GM18858 (cell line): ENCODE results near the gene SNAP47.

Experiments
- ATAC-seq: cut with Tn5 transposase; IDR thresholded peaks from one replicate; pipeline ENCODE4 v1.9.1; 2021; ENCODE audit not compliant: unreplicated experiment

SNAP47 gene

DNA sequence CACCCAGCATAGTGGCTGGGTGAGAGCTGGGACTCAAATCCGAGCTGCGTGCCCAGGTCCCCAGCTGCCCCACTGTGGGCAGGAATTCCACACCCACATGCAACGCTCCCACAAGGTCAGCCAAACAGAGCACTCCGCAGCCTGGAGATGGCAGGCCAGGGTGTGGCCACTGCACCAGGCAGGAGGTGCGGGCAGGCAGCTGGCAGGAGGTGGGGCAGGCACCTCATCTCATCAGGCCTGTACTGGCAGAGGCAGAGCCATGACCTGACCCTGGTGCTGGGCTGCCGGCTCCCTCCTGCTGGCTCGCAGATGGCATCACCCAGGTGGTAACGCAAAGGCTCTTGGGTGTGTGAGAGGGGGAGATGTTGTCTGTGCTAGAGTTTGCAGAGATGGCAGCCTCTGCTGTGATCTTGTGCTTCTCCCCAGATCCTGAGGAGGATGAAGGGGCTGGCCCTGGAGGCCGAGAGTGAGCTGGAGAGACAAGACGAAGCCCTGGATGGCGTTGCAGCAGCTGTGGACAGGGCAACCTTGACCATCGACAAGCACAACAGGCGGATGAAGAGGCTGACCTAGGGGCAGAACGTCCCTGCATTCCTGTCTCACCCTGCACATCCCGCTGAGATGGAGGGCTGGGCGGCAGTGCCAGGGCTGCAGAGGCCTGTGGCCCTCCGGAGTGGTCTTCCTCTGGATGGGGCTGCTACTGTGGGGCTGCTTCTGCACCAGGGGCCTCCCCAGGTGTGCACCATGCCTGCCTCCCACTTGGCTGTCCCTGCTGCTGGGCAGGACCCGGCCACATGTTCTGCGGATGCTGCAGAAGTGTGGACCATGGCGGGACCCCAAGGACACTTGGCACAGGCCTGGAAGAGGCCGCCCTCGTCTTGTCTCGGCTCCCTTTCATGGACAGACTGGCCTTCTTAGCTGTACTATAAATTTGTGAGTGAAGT lies 45.1 kb downstream of the SNAP47 start:
- no peak for ATAC-seq

DNA sequence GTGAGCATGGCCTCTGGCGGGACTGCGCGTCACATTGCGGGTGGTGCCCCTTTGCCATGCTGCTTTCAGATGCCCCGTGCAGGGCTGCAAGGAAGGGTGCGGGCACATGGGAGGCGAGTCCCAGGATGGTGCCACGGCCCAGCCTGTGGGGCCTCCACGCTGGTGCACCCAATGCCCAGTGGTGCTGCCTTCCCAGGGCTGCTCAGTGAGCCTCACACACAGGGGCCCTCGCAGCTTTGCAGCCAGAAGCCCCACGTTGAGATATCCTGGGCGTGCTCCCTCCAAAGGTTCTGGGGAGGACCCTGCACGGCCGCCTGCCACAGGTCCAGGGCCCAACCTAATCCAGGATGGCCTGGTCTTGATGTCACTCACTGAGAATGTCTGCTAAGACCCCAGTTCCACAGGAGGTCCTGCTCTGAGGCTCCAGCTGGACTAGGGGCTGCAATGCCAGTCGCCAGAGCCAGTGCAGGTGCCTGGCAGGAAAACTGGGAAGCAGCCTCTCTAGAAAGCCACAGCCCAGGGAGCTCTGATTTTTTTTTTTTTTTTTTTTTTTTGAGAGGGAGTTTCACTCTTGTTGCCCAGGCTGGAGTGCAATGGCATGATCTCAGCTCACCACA lies 46.2 kb downstream of the SNAP47 start:
- no peak for ATAC-seq

DNA sequence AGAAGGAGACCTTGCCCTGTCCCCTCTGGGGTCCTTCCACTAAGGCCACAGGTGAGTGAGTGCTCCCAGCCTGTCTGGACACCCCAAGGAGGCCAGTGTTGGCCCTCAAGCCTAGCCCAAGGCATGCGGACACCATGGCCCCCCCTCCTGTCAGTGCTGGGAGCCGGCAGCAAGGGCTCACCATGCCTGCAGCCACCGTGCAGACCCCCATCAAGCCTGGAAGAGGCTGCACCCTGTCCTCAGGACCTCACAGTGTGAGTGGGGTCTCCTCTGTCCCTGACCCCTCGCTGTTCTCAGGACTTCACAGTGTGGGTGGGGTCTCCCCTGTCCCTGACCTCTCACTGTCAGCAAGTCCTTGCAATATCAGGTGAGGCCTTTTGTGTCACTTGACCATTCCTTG lies 47.0 kb downstream of the SNAP47 start:
- ATAC-seq, result no peak

DNA sequence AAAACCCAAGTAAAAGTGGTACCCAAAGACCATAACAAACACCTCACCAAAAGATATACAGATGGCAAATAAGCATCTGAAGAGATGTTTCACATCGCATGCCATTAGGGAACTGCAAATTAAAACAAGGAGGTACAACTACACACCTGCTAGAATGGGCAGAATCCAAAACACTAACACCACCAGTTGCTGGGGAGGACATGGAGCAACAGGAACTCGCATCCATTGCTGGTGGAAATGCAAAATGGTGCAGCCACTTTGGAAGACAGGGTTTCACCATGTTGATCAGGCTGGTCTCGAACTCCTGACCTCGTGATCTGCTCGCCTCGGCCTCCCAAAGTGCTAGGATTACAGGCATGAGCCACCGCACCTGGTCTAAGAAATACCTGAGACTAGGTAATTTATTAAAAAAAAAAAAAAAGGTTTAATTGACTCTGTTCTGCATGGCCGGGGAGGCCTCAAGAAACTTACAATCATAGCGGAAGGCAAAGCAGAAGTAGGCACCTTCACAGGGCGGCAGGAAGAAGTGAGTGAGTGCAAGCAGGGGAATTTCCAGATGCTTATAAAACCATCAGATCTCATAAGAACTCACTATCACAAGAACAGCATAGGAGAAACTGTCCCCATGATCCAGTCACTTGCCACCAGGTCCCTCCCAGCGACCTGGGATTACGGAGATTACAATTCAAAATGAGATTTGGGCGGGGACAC lies 50.0 kb downstream of the SNAP47 start:
- ATAC-seq, result no peak

DNA sequence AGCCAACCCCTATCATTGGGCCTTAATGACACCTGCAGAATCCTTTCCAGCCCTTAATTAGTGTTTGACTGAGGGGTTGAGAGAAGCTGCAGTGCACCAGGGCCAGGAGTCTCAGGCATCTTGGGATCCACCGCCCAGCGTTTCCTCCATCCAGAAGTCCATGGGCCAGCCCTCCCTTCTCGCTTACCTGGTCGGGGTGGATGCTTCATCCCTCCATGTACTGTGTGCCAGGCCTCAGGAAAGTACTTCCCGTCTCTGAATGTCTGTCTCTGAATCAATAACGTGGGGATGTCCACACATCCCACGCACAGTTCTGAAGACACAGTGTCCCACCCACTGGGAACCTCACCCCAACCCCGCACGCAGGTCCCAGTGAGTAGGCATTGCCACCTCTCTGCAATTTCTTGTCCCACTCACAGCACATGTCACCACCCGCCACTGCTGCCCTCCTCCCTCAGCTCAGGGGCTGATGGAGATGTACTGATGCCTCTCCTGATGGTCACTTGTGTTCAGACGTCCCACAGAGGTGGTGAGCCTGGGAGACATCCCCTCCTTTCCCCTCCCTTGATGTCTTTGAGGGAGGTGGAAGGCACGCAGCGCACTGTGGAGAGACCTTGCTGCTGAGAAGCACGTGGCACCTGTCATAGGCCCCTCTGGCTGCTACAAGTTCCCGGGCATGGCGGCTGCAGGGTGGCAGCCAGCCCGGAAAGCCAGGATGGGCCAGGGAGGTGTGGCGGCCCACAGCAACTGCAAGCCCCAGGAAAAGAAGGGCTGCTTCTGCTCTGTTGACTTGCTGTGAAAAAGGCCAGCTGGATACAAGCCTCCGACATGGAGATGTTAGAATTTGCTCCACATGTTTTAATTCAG lies 50.8 kb downstream of the SNAP47 start:
- ATAC-seq, result no peak

DNA sequence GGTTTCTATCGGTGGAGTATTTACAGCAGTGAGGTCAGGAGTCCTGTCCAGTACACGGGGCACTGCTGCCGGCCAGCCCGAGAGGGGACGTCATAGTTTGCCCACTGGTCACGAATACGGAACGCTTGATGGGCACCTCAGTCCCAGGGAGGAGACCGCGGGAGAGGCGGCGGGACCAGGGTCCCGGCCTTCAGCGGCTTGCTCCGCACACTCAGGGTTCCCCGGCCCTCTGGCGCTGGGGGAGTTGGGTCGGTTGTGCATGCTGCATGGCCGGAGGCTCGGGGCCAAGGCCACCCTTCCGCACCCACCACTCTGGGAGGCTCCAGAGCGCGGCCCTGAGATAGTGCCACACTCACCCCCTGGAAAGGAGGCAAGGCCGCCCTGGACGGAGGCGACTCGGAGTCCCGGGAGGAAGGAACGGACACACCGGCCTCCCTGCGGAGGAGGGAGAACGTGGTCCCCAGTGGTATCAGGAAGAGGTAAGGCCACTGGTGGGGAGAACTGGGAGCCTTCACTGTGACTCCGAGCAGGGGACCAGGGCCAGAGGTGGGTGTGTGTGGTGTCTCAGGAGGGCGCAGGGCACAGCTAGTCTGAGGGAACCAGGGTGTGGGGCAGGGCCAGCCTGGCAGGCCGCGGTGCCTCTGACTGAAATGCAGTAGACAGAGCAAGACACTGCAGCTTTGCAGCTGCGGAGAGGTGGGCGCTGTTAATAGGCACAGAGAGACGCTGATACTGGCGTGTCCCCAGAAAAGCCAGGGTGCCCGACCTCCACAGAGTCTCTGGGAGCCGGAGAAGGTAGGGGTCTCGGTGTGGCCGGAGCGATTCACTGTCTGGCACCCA lies 51.7 kb downstream of the SNAP47 start:
- no peak for ATAC-seq

DNA sequence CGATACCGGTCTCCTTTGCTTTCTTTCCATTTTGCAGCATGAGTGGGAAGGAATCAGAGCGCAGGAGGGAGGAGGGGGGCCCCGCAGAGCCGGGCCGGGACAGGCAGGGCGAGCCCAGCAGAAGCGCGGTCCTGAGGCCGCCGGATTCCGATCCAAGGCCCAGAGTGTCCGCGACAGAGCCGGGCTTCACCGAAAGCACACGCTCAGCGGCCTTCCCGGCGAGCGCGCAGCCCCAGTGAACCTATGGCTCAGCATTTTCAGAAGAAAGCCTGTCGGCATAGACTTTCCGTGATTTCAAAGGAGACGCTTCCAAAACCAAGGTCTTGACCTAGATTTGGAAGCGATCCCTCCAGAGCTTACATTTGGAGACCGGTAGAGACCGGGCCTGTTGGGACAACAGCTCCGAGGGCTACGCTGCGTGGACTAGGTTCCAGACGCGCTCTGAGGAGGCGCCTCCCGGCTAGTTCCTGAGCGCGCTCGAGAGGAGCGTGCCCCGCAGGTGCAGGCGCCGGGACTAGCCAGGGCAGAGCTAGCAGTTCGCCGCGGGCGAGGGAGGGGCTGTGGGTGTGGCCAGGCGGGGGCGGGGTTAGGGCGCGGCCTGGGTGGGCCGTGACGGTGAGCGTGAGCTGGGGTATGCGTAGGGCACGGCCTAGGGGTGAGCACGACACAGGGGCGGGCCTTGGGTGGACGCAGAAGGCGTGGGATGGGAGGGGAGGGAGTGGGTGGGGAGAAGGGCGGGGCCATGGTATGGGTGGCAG lies 52.5 kb downstream of the SNAP47 start:
- ATAC-seq, result peak; percentile 92

DNA sequence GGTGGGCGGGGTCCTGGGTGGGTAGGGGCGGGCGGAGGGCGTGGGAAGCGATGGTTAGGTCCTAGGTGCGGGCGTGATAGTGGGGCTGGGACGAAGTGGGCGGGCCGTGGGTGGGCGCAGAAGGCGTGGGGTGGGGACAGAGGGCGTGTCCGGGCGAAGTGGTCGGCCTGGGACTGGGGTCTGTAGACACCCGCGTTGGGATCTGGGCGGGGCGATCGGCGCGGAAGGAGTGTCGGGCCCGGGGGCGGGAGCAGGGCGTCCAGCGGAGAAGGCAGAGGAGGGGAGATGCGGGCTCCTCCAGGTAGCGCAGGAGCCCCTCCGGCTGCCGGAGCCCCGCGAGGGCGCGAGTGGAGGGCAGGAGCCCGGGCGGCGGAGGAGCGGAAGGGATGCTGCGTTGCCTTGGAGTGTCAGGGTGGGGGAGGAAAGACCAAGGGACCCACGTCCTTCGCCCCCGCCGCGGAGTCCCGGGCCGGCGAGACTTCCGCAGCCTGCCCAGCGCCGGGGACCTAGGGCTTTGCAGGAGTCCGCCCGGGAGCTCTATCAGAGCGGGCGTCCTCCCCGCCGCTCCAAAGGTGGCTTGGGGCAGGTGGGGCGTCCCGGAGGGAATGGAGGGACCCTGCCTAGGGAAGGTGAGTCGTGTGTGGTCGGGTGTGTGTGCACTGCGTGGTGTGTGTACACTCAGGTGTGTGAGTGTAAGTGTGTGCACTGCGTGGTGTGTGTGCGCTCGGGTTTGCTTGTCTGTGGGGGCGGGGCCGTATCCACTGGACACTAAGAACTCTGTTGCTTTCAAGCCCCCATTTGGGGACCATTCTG lies 53.2 kb downstream of the SNAP47 start:
- peak; percentile 29 for ATAC-seq

DNA sequence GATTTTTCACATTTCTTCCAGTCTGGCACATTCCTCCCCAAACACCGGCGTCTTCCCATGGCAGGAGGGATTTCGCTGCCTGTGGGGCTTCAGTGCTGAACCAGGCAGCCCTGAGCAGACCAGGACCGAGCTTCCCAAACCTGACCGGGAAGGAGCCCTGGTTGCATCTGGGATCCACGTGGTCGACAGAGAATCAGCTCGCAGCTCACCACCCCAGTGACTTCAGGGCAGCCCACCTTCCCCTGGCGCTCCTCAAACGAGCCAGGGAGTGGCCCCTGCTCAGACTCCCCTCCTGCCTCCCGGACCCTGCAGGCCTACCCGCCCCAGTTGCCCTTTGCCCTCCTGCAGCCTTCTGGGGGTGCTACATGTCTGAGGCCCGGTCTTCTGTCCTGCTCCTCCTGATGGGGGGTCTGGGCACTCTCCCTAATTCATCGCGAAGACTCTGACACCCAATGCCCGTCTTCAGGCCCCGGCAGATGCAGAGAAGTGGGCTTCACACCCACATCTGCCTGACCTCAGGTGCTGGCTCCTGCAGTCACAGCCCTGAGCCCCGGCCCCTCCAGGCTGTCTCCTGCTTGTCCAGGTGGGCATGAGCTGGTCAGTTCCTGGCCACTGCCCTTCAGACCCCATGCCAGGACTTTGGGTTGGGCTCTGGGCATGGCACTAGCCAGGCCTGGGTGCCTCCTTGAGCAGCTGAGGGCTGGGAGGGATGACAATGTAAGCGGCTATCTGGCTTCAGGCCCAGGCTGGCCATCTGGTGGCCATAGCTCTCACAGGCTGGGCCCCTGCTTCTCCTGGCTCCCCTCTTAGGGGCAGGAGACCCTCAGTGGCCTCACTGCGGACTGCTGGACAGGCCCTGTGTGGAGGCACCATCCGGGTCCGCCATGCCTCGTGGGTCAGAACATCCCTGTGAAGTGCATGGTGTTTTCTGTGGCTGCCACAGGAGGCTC lies 54.1 kb downstream of the SNAP47 start:
- ATAC-seq, result no peak

DNA sequence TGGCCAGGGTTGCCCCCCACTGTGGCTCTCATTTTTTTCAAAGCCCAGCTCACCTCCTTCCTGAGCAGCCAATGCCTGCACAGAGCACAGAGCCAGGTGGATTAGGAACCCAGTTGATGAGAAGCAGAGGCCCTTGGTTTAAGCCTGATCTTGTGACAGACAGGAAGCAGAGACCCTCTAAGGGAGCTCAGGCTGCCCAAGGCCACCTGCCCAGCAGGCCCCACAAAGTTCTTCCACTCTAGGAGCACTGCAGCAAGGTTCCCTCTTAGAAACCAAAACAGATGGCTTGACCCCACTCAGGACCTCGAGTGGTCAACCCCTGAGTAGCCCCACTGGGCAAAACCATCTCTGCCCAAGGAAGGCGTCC lies 54.8 kb downstream of the SNAP47 start:
- no peak for ATAC-seq

DNA sequence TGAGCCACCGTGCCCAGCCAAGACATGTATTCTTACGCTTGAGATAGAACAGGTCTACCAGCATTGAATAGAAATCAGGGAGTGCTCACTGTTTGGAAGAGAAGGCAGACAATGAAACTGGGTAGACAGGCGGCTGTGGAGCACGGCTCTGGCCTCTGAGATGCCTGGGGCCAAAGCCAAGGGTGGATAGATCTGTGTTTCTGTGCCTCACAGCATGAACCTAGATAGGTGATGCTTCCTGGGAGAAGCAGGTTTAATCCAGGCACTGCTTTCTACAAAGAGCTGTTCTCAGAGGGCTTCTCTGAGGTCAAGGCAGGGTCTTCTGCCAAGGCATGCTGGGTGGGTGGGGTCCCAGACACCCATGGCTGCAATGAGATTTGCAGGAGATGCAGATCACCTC lies 55.6 kb downstream of the SNAP47 start:
- no peak for ATAC-seq

DNA sequence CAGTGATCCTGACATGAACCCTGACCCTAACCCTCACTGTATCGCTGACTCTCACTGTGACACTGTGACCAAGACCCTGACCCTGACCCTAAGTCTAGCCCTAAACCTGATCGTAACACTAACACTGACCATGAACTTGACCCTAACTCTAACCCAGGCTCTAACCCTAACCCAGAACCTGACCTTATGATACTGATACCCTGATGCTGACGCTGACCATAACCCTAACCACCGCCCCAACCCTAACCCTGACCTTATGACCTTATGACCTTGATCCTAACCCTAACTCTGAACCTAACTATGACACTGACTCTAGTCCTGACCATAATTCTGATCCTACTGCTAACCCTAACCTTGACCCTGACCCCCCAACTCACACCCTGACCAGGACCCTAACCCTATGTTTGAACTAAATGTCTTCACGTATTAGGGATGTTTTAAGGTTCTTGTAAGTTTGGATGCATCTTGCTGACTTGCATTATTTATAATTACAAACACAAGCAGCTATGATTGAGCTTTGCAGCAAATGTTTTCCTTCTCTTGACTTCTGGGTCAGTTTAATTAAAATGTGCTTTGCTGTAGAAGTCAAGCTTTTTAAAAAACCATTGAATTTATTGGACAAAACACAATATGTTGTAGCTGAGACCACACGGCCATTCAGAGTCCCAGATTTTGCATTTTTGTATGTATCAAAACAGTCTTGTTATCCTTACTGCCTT lies 56.3 kb downstream of the SNAP47 start:
- no peak for ATAC-seq

DNA sequence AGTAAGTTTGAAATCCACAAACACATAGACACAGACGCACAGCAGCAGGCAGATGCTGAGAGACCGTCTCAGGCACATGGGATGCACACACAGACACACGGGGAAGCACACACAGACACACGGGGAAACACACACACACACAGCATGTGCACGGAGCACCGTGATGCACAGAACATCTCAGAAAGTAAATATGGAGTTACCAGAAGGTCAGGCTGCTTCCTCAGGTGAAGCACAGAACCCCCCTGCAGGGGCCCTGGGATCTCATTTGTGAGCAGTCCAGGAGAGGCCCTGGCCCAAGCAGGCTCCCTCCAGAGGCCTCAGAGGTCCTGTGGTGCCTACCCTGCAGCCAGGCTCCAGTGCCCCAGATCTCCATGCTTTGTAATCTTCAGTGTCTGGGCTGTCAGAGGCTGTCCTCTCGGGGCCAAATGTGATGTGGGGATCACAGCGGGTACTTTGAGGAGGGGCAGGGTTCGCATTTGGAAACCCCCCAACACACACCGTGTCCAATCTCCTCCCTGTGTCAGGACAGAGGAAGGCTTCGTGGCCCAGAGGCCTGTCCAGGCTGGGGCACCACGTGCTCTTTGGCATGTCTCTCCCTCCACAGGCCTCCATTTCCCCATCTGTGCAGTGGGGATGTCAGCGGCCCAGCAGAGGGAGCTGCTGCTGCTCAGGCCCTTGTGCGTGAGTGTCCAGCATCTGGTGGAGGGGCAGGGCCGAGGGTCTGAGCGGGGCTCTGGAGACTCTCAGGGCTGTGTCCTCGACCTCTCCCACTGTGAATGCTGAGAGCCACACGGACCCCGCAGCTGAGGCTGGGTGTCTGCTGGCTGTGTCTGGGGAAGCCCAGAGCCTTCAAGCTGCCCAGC lies 57.2 kb downstream of the SNAP47 start:
- no peak for ATAC-seq

DNA sequence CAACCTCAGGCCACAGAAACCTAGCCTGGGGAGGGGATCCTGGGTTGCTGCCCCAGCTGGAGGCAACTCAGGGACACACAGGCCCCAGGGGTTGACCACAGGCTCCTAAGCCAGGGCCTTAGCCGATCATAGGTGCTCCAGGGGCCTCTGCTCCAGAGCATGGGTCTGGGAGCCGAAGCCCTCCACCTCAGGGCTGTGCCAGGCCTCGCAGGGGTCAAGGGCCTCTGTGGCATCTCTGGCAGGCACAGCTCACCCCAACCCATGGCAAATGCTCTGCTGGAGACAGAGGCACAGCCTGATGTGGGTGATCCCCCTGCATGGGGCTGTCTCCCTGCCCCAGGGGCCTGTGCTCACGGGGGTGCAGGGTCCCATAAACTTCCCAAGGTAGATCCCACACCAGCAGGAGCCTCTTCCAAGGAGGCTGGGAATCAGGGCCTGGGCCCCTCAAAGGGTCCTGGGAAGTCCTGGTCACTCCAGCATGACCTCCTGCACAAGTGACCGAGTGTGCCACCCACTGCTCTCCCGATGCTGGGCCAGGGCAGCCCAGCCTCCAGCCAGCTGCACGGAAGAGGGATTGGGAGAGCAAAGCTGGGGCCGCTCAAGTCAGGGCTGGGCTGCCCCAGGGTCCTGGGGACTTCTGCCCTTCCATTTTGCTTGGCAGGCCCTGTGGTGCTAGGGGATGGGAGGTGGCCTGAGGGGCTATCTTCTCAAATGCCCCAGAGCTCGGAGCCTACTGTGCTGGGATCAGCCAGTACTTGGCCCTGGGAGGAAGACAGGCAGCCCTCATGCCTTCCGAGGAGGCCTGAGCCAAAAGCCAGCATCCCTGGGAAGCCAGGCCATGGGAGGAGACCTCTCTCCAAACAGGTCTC lies 58.1 kb downstream of the SNAP47 start:
- ATAC-seq, result no peak
